ENCODE results near the gene GRIK1.

DNA sequence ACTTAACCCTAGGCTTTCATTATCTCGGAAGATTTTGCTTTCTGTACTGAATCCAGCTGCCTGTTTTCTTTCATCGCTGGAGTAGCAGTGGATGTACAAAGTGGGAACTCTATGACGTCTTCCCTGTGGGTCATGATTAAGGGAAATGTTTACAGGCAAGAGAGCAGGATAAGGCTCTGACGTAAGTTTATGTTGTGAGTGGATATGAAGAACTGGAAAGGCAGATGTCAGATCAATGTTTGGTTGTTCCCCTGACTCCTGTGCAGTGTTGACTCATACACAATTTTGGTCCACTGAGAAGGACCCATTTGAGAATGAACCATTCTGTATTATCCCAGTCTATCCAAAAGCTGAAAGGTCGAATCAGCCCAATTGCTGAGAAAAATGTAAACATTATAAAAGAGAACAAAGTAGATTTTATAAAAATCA, 292.4 kb downstream of the GRIK1 start:
- TF ChIP-seq, protein P1, sequence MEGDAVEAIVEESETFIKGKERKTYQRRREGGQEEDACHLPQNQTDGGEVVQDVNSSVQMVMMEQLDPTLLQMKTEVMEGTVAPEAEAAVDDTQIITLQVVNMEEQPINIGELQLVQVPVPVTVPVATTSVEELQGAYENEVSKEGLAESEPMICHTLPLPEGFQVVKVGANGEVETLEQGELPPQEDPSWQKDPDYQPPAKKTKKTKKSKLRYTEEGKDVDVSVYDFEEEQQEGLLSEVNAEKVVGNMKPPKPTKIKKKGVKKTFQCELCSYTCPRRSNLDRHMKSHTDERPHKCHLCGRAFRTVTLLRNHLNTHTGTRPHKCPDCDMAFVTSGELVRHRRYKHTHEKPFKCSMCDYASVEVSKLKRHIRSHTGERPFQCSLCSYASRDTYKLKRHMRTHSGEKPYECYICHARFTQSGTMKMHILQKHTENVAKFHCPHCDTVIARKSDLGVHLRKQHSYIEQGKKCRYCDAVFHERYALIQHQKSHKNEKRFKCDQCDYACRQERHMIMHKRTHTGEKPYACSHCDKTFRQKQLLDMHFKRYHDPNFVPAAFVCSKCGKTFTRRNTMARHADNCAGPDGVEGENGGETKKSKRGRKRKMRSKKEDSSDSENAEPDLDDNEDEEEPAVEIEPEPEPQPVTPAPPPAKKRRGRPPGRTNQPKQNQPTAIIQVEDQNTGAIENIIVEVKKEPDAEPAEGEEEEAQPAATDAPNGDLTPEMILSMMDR (IDR thresholded peaks at IDR 0.05; ENCODE audit: low read length): no peak
- TF ChIP-seq EZH2 (IDR thresholded peaks at IDR 0.05; ENCODE audit: borderline replicate concordance, low read length): no peak
